GM18505 (cell line): ENCODE results near the gene MINDY4.

Source experiments
- ATAC-seq: cut with Tn5 transposase; IDR thresholded peaks from one replicate; pipeline ENCODE4 v1.9.1; 2021; ENCODE audit not compliant: unreplicated experiment
- POLR2A ChIP-seq: IDR thresholded peaks from 4 replicates; pipeline ENCODE4 v1.6.1; 2011; ENCODE audit warnings: borderline replicate concordance; ENCODE audit not compliant: insufficient read depth, insufficient read length; ENCODE audit errors: extremely low read depth

Gene MINDY4

GRCh38 chr7:30915005-30915601, 143.9 kb downstream of the MINDY4 start:
- no peak for ATAC-seq
- no peak for TF ChIP-seq POLR2A

- no peak for TF ChIP-seq POLR2A
- no peak for ATAC-seq
Observed at GRCh38 chr7:30915751-30916150, 144.5 kb downstream of the MINDY4 start.

GRCh38 chr7:30916255-30916654, 145.0 kb downstream of the MINDY4 start:
- no peak for TF ChIP-seq POLR2A
- no peak for ATAC-seq

- TF ChIP-seq POLR2A = no peak
- ATAC-seq = no peak
Observed at GRCh38 chr7:30916767-30917166, 145.6 kb downstream of the MINDY4 start.

- ATAC-seq = no peak
- TF ChIP-seq POLR2A = no peak
Observed at GRCh38 chr7:30917216-30917893, 146.1 kb downstream of the MINDY4 start.

GRCh38 chr7:30918676-30919075, 147.5 kb downstream of the MINDY4 start:
- no peak for TF ChIP-seq POLR2A
- ATAC-seq = no peak

GRCh38 chr7:30920021-30920583, 148.9 kb downstream of the MINDY4 start:
- no peak for ATAC-seq
- TF ChIP-seq POLR2A = no peak

- TF ChIP-seq POLR2A = no peak
- no peak for ATAC-seq
Observed at GRCh38 chr7:30920584-30921539, 149.6 kb downstream of the MINDY4 start.

GRCh38 chr7:30921540-30922401, 150.6 kb downstream of the MINDY4 start:
- TF ChIP-seq POLR2A = no peak
- ATAC-seq = no peak

GRCh38 chr7:30922596-30922995, 151.4 kb downstream of the MINDY4 start:
- no peak for ATAC-seq
- TF ChIP-seq POLR2A = no peak

- no peak for TF ChIP-seq POLR2A
- ATAC-seq = no peak
Observed at GRCh38 chr7:30923009-30923773, 152.0 kb downstream of the MINDY4 start.
